GM04504 (cell line): Measurements from ENCODE around the gene TMEM222.
"Not testable (repeated sequence)": the region's sequence is repeated elsewhere in the genome, so short reads cannot be mapped to it uniquely, and the experiment has no call there.

ENCODE experiments used
- DNase-seq: peaks from one replicate; pipeline ENCODE4 v3.0.0-alpha.2; 2012; ENCODE audit warnings: low read depth

The TMEM222 gene

DNA sequence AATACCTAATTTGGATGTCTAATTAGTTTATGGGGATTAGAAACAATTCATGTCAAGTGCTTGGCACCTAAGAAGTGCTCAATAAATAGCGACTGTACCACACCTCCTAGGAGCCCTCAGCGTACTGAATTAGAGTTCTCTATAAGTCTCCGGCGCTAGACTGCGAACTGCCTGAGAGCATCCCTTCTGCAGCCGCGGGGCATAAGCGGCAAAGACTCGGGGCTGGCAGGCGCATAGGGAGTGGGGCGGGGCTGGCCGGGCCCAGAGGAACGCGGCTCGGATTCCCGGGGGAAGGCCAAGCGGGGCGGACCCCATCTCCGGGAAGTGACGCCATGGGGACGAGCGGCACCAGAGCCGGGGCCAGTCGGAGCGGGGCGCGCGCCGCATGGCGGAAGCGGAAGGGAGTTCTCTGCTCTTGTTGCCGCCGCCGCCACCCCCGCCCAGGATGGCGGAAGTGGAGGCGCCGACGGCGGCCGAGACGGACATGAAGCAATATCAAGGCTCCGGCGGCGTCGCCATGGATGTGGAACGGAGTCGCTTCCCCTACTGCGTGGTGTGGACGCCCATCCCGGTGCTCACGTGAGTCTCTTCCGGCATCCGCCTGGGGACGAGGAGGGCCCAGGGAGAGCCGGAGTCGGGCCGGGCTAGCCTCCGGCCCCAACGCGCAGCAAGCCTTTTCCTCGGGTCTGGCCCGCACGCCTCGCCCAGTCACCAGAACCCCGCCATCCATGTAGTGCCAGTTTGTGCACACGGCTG lies at the start of gene TMEM222:
TMEM222 (plus strand) TSS at position 351 of the 756 bp plus-strand sequence; CDS start at position 386, 35 bp downstream.
- peak; percentile 94 for DNase-seq

GRCh38 chr1:27274204-27274603 lies 47.8 kb upstream of the TMEM222 start:
- DNase-seq, result no peak

- DNase-seq, result no peak
Measured at GRCh38 chr1:27275696-27276095, 46.3 kb upstream of the TMEM222 start.

DNA sequence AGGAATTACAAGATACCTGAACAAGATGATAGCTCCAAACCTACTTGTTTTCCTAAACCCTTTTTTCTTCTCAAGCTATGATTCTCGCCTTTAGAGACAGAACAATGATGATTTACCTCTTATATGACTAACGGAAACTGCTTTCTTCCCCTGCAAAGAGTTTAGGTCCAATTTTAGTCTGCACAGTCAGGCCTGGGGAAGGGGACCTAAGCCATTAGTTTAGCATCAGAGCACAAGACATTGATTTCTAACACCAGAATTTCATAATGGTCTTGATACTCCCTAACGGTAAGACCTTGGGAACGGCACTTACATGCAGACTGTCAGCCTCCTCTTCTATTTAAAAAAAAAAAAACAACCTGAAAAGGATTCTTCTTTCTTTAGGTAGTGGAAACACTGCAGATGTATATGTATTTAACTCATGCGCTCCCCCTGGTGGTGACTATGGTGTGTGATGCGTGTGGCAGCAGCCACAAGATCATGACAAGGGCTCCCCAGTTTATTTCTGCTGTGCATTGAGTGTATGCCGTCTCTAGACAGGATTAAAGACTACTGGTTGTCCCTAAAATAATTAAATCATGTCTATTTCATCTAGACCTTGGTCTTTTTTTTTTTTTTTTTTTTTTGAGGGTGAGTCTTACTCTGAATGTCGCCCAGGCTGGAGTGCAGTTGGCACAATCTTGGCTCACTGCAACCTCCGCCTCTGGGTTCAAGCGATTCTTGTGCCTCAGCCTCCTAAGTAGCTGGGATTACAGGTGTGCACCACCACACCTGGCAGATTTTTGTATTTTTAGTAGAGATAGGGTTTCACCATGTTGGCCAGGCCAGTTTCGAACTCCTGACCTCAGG lies 37.3 kb upstream of the TMEM222 start:
- DNase-seq, result peak; percentile 38

DNA sequence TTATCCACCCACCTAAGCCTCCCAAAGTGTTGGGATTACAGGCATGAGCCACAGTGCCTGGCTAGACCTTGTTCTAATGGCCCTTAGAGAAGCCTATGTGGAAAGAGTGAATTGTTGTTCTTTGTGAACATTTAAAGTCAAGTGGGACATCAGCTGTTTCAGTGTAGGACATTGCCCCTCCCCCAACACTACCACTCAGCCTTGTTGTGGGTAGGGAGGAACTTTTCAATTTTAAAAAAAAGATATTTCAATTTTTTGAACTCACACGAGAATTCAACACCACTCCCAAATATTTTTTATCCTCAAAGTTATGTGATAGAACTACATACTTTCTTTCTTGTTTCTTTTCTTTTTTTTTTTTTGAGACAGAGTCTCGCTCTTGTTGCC lies 36.7 kb upstream of the TMEM222 start:
- DNase-seq, result no peak

DNA sequence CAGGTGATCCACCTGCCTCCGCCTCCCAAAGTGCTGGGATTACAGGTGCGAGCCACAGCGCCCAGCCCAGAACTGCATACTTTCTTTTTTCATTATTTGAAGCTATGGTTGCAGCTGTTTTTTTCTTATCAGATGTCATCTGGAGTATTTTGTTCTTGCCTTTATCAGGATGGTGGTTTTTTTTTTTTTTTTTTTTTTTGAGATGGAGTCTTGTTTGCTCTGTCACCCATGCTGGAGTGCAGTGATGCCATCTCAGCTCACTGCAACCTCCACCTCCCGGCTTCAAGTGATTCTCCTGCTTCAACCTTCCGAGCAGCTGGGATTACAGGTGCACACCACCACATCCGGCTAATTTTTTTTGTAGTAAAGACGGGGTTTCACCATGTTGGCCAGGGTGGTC lies 36.1 kb upstream of the TMEM222 start:
- DNase-seq, result not testable (repeated sequence)

DNA sequence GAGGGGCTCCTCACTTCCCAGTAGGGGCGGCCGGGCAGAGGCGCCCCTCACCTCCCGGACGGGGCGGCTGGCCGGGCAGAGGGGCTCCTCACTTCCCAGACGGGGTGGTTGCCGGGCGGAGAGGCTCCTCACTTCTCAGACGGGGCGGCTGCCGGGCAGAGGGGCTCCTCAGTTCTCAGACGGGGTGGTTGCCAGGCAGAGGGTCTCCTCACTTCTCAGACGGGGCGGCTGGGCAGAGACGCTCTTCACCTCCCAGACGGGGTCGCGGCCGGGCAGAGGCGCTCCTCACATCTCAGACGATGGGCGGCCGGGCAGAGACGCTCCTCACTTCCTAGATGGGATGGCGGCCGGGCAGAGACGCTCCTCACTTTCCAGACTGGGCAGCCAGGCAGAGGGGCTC lies 32.8 kb upstream of the TMEM222 start:
- not testable (repeated sequence) for DNase-seq

DNA sequence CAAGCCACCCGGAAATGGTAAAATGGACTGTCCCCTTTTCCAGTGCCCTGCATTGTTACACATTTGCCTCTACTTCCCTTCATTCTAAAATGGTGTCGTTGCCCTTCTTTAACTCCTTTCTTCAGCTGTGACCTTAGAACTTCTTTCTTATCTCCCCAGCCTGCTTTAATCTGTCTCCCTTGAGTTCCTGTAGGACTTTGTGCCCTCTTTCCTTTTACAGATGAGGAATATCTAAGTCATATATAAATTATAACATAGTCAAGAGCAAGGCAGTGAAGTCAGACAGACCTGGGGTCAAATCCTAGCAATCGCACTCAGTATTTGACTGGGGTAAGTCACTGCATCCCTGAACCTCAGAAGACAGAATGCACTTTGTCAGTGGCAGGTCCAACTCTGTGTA lies 31.4 kb upstream of the TMEM222 start:
- DNase-seq, result no peak

DNA sequence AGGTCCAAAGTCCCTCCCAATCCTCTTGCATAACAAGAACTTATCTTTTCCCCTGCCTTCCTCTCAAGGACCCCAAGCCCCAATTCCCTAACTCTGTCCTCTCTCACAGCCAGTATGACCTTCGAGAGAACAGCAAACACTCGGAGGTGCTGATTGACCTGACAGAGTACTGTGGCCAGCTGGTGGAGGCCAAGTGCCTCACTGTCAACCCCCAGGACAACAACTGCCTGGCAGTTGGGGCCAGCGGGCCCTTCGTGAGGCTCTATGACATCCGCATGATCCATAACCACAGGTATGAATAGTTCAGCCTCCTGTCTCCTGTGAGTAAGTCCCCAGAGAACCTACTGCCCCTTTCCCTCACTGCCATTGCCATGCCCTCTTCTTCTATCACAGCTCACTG lies 29.9 kb upstream of the TMEM222 start:
- DNase-seq, result no peak

- DNase-seq, result no peak
Measured at GRCh38 chr1:27293915-27294314, 28.0 kb upstream of the TMEM222 start.

DNA sequence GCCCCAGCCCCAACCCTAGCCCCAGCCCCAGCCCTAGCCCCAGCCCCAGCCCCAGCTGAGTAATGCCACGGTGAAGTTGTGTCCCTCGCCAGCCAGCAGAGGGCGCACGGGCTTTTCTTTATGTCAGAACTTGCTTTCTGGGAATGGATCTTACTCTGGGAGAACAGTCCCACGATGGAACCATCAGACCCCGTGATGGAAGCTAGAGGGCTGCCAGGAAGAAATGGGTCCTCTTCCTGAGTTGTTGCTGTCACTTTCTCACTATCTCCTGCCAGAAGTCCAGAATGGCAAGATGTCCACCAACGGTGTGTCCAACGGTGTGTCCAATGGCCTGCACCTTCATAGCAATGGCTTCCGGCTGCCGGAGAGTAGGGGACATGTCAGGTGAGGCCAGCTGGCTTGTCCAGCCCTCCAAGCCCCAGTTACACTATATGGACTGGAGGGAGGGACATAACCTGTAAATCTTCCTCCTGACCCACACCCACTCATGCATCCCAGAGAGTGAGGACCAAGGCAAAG lies 25.1 kb upstream of the TMEM222 start:
- DNase-seq, result no peak

GRCh38 chr1:27297903-27298302 lies 24.1 kb upstream of the TMEM222 start:
- DNase-seq, result no peak

GRCh38 chr1:27298632-27299384 lies 23.2 kb upstream of the TMEM222 start:
- DNase-seq, result no peak

- DNase-seq, result peak; percentile 99
Measured at GRCh38 chr1:27299385-27300271, 22.3 kb upstream of the TMEM222 start.

DNA sequence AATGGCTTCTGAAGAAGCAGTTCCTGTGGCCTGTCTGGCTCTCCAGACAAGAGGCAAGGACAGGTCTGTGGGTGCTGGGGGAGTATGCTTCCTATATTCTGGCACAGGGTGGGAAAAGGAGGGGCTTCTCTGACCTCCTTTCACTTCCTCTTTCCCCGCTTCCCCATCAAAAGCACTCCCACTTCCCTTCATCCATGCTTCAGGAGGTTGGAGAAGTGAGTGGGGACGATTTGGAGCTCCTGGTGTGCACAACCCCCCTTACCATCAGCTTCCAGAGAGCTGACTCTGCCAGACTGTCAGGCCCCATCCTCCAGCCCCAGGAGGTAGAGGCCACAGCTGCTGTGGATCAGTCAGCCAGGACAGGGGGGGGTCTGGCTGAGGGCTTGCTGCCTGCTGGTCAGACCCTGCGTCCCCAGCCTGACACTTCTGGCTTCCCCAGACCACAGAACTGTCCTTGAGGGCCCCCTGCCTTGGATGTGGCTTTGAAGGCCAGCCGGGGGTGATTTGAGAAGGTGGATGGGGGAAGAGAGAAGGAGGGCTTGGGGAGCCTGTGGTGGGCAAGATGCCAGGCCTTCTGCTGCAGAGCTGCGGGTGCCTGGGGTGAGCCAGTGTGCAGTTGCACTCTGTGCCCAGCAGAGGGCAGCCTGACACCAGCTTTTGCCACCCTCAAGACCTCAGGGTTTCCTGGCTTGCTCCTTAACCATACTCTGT lies 21.5 kb upstream of the TMEM222 start:
- peak; percentile 75 for DNase-seq

GRCh38 chr1:27301052-27301422 lies 20.9 kb upstream of the TMEM222 start:
- no peak for DNase-seq

DNA sequence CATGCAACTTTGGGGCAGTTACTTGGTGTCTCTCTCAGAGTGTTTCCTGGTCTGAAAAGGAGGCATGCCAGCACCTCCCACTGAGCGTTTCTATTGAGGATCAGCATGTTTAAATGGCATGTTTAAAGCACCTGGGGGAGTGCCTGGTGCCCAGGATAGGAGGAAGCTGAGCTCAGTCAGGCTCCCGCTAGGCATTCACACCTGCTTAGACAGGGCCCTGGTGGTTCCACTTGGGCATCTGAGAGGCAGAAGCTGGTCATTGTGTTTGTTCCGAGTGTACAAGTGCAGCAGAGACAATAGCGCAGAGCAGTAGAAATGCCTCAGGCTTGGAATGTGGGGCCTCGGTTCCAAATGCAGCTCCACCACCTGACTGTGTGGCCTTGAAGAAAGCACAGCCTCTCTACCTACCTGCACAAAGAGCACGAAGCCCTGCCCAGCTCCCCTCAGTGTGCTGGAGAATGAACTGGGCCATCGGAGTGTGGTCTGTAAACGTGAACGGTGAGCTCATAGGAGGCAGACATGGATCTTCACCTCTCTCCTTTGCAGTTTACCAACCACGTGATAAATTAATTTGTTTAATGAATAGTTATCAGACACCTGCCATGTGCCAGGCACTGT lies 20.3 kb upstream of the TMEM222 start:
- DNase-seq, result no peak

DNA sequence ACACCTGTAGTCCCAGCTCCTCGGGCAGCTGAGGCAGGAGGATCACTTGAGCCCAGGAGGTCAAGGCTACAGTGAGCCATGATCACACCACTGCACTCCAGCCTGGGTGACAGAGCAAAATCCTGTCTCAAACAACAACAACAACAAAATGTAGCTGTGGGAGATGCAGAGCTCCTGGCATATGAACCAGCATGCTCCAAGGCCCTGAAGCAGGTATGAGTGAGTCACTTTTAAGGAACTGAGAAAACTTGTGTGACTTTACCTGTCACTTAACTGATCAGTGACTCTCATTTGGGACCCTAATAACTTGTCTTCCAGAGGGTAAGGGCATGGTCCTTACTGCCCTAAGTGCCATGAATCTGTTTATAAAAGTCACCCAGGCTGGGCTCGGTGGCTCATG lies 19.4 kb upstream of the TMEM222 start:
- DNase-seq, result no peak

GRCh38 chr1:27303509-27303908 lies 18.5 kb upstream of the TMEM222 start:
- DNase-seq, result no peak

DNA sequence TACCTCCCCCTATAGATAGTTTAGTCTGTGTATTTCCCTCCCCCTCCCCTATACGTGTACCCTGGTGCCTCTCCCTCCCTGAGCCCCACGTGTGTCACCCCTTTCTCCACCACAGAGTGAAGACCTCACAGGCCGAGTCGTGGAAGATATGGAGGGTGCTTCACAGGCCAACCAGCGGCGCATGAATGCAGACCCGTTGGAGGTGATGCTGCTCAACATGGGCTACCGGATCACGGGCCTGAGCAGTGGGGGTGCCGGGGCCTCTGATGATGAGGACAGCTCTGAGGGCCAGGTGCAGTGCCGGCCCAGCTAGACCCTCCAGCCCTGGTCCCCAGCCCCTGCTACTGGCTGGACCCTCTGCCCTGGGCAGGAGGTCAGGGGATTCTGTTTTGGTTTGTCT lies 15.9 kb upstream of the TMEM222 start:
- DNase-seq, result no peak
